Measurements from ENCODE around the gene RHOT2.

RHOT2 gene

GRCh38 chr16:722835-723633 is 55.1 kb downstream of the RHOT2 start:
- Histone ChIP-seq H3K27me3 (ENCODE audit: insufficient read depth, low read depth) (no peaks in the 10 kb centered on the region), H3K27ac (no peak overlapping the region), H3K4me1 (ENCODE audit: low read depth, poor library complexity, severe bottlenecking) (peaks cover 58% of the 10 kb centered on the region), H3K4me2 (no peak overlapping the region), H4K20me1 (ENCODE audit: insufficient read depth) (no peaks in the 10 kb centered on the region), H3K4me3 (IDR thresholded peaks at IDR 0.05; ENCODE audit: insufficient read depth, low read depth, low read length) (no peak overlapping the region), H3K36me3 (ENCODE audit: insufficient read depth) (no peaks in the 10 kb centered on the region), H2AFZ (ENCODE audit: low read depth) (no peak overlapping the region), H3K79me2 (ENCODE audit: insufficient read depth, low read depth) (no peaks in the 10 kb centered on the region), H3K9ac (no peak overlapping the region)
- no peak for TF ChIP-seq CTCF (conservative IDR thresholded peaks at IDR 0.05; ENCODE audit: low read depth, low read length)

GRCh38 chr16:723695-724094 is 55.8 kb downstream of the RHOT2 start:
- TF ChIP-seq CTCF (conservative IDR thresholded peaks at IDR 0.05; ENCODE audit: low read depth, low read length): no peak
- no peak overlapping the region for H3K4me2 ChIP-seq
- H3K9ac ChIP-seq: no peak overlapping the region
- no peak overlapping the region for H3K4me3 ChIP-seq (IDR thresholded peaks at IDR 0.05; ENCODE audit: insufficient read depth, low read depth, low read length)
- H3K36me3 ChIP-seq (ENCODE audit: insufficient read depth): no peaks in the 10 kb centered on the region
- no peaks in the 10 kb centered on the region for H4K20me1 ChIP-seq (ENCODE audit: insufficient read depth)
- no peak overlapping the region for H3K27ac ChIP-seq
- H3K79me2 ChIP-seq (ENCODE audit: insufficient read depth, low read depth): no peaks in the 10 kb centered on the region
- peaks cover 58% of the 10 kb centered on the region for H3K4me1 ChIP-seq (ENCODE audit: low read depth, poor library complexity, severe bottlenecking)
- H2AFZ ChIP-seq (ENCODE audit: low read depth): no peak overlapping the region
- H3K27me3 ChIP-seq (ENCODE audit: insufficient read depth, low read depth): no peaks in the 10 kb centered on the region

All from KMS-11 (cell line).